Activated CD4-positive, CD25-positive, alpha-beta regulatory T cell (primary cell): ENCODE results near the gene SIX6.

Experiments
- DNase-seq, 4 experiments: peaks; one replicate each; lab custom pipeline; 2025; lab: John Stamatoyannopoulos, UW

Gene SIX6

GRCh38 chr14:60514378-60514740 lies 5.4 kb downstream of the SIX6 start:
- no peak for DNase-seq

DNA sequence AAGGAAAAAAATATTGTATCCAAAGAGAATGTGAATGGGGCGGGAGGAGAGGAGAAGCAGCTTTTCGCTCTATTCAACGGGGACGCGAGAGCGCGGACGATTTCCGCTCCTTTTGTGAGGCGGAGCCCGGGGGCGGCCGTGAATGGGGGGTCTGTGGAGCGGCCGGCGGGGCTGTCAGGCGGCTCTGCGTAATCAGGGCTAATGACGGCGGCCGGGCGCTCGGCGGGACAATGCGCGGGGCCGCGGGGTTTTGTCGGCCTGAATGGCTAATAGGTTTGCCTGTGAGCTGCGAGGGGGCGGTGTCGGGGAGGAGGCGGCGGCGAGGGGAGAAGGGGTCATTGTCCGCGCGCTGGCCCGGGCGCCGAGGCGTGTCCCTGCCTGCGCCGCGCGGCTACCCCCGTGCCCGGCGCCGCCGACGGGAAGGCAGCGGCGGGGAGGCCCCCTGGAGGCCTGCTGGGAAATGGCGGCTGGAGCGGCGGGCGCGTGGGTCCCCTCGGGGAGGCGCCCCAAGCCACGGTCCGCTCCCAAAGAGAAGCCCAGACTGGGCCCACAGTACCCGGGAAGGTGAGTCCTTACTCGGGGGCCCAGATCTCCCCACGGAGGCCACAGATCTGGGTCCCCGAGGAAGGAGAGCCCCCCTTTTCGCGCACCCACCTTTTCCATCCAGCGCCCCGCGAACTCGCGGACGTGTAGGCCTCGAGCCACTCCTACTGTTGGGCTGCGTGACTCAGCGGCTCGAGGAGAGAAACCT lies 6.0 kb downstream of the SIX6 start:
- no peak for DNase-seq

- no peak for DNase-seq
Measured at GRCh38 chr14:60515511-60516289, 6.8 kb downstream of the SIX6 start.

GRCh38 chr14:60532442-60532841 lies 23.5 kb downstream of the SIX6 start:
- DNase-seq = no peak

GRCh38 chr14:60537663-60538062 lies 28.7 kb downstream of the SIX6 start:
- DNase-seq = no peak

GRCh38 chr14:60544659-60545058 lies 35.7 kb downstream of the SIX6 start:
- DNase-seq = no peak

GRCh38 chr14:60553808-60554207 lies 44.9 kb downstream of the SIX6 start:
- no peak for DNase-seq

- no peak for DNase-seq
Measured at GRCh38 chr14:60561845-60562746, 53.1 kb downstream of the SIX6 start.
